ENCODE data around the gene FGF1. TPM values are rescaled to one million over a fixed set of nuclear protein-coding genes. Genes with fewer than 3 reads are reported as not detected.
"Not testable (repeated sequence)": the region's sequence is repeated elsewhere in the genome, so short reads cannot be mapped to it uniquely, and the experiment has no call there.

FGF1 gene
- total RNA-seq, 1 donor from 2014 or later: 0.07 TPM

DNA sequence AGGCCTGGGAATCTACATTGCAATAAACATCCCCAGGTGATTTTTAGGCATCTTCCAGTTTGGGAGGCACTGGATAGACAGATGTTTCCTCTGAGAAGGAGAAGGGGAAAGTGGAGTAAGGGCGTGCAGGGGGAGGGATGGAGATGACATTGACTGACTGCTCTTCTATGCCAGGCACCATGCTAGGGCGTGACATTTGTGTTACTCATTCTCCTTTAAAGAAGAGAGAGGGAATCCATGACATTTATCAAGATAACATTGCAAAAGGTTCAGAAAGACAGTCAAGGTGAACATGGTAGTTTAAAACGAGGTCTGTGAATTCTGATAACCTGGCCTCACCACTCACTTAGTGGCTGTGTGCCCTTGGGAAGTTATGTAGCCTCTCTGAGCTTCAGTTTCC lies 35.8 kb downstream of the FGF1 start:
- DNase-seq (ENCODE audit: low spot score in 2 of 2, unreplicated experiment in 2 of 2): no peak
- Mint-ChIP-seq H3K4me1 (no peaks in the 10 kb centered on the region), H3K4me3 (no peak overlapping the region), H3K27ac (no peak overlapping the region), H3K9me3 (no peaks in the 10 kb centered on the region), H3K36me3 (no peaks in the 10 kb centered on the region), H3K27me3 (ENCODE audit: low read depth) (peaks cover 3% of the 10 kb centered on the region)
- TF ChIP-seq, protein P1, sequence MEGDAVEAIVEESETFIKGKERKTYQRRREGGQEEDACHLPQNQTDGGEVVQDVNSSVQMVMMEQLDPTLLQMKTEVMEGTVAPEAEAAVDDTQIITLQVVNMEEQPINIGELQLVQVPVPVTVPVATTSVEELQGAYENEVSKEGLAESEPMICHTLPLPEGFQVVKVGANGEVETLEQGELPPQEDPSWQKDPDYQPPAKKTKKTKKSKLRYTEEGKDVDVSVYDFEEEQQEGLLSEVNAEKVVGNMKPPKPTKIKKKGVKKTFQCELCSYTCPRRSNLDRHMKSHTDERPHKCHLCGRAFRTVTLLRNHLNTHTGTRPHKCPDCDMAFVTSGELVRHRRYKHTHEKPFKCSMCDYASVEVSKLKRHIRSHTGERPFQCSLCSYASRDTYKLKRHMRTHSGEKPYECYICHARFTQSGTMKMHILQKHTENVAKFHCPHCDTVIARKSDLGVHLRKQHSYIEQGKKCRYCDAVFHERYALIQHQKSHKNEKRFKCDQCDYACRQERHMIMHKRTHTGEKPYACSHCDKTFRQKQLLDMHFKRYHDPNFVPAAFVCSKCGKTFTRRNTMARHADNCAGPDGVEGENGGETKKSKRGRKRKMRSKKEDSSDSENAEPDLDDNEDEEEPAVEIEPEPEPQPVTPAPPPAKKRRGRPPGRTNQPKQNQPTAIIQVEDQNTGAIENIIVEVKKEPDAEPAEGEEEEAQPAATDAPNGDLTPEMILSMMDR (IDR thresholded peaks at IDR 0.05; ENCODE audit: unreplicated experiment): no peak

DNA sequence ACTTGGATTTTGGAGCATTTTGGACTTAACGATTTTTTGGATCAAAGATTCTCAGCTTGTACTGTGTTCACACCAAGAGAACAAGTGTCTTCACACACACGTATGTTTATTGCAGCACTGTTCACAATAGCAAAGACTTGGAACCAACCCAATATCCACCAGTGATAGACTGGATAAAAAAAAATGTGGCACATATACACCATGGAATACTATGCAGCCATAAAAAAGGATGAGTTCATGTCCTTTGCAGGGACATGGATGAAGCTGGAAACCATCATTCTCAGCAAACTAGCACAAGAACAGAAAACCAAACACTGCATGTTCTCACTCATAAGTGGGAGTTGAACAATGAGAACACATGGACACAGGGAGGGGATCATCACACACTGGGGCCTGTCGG lies 37.8 kb downstream of the FGF1 start:
- H3K4me1 Mint-ChIP-seq: peaks cover 15% of the 10 kb centered on the region

DNA sequence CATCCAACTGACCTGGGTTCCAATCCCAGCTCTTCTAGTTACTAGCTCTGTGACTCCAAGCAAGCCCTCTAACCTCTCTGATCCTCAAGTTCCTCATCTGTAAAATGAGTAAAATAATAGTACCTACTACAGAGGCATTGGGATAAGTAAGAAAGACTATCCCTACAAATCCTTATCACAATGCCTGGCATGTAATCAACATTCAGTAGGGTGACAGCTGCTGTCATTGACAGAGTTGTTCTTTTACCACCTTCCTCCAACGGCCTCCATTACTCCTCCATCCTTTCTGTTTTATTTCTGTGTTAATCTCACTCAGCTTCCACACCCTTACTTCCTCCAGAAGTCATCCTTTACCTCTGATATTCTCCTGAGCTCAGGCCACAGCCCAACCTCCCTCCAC lies 40.4 kb downstream of the FGF1 start:
- H3K9me3 Mint-ChIP-seq: no peaks in the 10 kb centered on the region
- no peak overlapping the region for H3K4me3 Mint-ChIP-seq
- H3K36me3 Mint-ChIP-seq: no peaks in the 10 kb centered on the region
- TF ChIP-seq, protein P1 (IDR thresholded peaks at IDR 0.05; ENCODE audit: unreplicated experiment): no peak
- H3K4me1 Mint-ChIP-seq: peaks cover 15% of the 10 kb centered on the region
- no peak for DNase-seq (ENCODE audit: low spot score in 2 of 2, unreplicated experiment in 2 of 2)
- H3K27ac Mint-ChIP-seq: no peak overlapping the region
- peaks cover 2% of the 10 kb centered on the region for H3K27me3 Mint-ChIP-seq (ENCODE audit: low read depth)

More for the DNA sequence above, 37.8 kb downstream of the FGF1 start:
- not testable (repeated sequence) for H3K27me3 Mint-ChIP-seq (ENCODE audit: low read depth); H3K27ac Mint-ChIP-seq; DNase-seq (ENCODE audit: low spot score in 2 of 2, unreplicated experiment in 2 of 2); H3K4me3 Mint-ChIP-seq; H3K36me3 Mint-ChIP-seq; H3K9me3 Mint-ChIP-seq

DNA sequence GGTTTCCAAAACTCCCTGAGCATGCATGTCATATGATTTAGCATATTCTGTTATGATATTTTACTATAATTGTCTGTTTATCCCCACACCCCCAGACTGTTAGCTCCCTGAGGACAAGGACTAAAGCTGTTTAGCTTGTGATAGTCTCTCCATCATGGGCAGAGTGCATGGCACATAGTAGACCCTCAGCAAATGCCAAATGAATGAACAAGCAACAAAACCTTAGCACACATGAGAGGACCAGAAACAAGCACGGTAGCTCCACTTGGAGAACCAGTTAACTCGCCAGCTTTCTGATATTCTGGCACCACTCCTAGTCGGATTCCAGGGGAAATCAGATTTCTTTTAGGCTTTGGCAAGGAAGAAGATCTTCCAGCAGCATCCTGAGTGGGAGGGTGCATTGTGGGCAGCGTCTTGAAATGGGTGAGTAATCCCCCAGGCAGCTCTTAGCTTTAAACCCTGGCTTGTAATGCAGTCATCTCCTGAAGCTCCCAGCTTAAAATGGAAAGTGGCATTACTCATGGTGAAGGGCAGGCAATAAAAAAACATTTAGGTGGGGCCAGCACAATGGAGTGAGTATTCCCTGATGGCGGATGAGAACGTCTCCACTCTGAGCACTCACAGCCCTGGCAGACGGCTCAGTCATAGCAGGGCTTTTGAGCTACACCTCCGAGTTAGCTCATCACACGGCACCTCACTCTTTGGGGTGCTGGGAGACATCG lies 41.1 kb downstream of the FGF1 start:
- no peak overlapping the region for H3K27ac Mint-ChIP-seq
- H3K27me3 Mint-ChIP-seq (ENCODE audit: low read depth): peaks cover 2% of the 10 kb centered on the region
- H3K9me3 Mint-ChIP-seq: no peaks in the 10 kb centered on the region
- no peaks in the 10 kb centered on the region for H3K36me3 Mint-ChIP-seq
- TF ChIP-seq, protein P1 (IDR thresholded peaks at IDR 0.05; ENCODE audit: unreplicated experiment): no peak
- DNase-seq (ENCODE audit: low spot score in 2 of 2, unreplicated experiment in 2 of 2): no peak
- H3K4me1 Mint-ChIP-seq: peaks cover 15% of the 10 kb centered on the region
- no peak overlapping the region for H3K4me3 Mint-ChIP-seq

DNA sequence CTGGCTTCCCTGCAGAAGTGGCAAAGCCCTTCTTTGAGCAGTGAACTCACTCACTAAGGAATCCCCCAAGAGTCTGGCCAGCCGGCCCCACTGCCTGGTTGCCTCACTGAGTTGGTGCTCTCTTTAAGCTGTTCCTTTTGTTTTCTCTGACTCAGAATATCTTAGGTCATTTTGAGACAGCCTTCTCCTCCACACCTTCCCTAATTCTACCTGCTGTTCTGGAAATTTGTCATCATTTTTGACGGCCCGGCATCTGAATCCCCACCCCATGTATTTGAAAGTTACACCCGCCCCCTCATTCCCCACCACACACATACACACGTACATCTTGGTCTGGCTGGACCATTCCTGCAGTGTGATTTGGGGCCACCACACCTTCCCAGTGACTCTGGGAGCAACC lies 41.8 kb downstream of the FGF1 start:
- Mint-ChIP-seq H3K4me3 (no peak overlapping the region), H3K4me1 (peaks cover 15% of the 10 kb centered on the region), H3K27me3 (ENCODE audit: low read depth) (peaks cover 2% of the 10 kb centered on the region), H3K9me3 (no peaks in the 10 kb centered on the region), H3K36me3 (no peaks in the 10 kb centered on the region), H3K27ac (no peak overlapping the region)
- no peak for DNase-seq (ENCODE audit: low spot score in 2 of 2, unreplicated experiment in 2 of 2)
- TF ChIP-seq, protein P1 (IDR thresholded peaks at IDR 0.05; ENCODE audit: unreplicated experiment): no peak

DNA sequence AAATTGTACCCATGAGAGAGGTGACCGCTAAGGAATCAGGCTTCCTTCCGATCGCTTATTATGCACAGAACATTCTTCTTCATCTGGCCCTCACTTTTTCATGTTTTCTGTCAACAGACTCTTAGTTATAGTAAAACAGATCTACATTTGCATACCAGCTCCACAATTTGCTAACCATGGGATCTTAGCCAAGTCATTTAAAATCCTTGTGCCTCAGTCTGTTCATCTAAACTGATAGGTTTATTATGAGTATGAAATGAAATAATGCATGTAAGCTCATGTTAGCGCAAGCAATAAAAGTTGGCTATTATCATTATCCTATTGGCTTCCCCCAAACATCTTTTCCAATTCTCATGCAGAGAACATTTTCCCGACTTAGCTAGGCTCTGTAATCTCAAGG lies 42.3 kb downstream of the FGF1 start:
- TF ChIP-seq, protein P1 (IDR thresholded peaks at IDR 0.05; ENCODE audit: unreplicated experiment): no peak
- Mint-ChIP-seq H3K27ac (no peak overlapping the region), H3K4me1 (peaks cover 15% of the 10 kb centered on the region), H3K27me3 (ENCODE audit: low read depth) (peaks cover 2% of the 10 kb centered on the region), H3K9me3 (no peaks in the 10 kb centered on the region), H3K4me3 (no peak overlapping the region), H3K36me3 (no peaks in the 10 kb centered on the region)
- no peak for DNase-seq (ENCODE audit: low spot score in 2 of 2, unreplicated experiment in 2 of 2)

Measured in mesothelial cell of epicardium (in vitro differentiated cells).